Ovary (tissue), 3 donors: ENCODE data around the gene ITGB2.

ENCODE experiments used
- EP300 ChIP-seq: sonication (generic); formaldehyde crosslinking; IDR thresholded peaks from one replicate; pipeline ENCODE4 v1.6.1; 2017; ENCODE audit warnings: antibody characterized with exemption
- POLR2A ChIP-seq: fragments of 450-650 bp; IDR thresholded peaks from one replicate; pipeline ENCODE4 v1.6.1; 2017; ENCODE audit warnings: antibody characterized with exemption, mild to moderate bottlenecking, moderate library complexity
- TF ChIP-seq, protein P1 (sequence below), 3 donors: fragments of 450-650 bp in 2 of 3; fragments of 200-600 bp in 1 of 3; IDR thresholded peaks; one replicate each; pipeline versions ENCODE4 v1.5.1 to v1.8.0; 2016 to 2022; ENCODE audit warnings: antibody characterized with exemption in 3 of 3, mild to moderate bottlenecking in 1 of 3
- donor health status: DM: no; HTN: no; CAD: no.

DNA sequence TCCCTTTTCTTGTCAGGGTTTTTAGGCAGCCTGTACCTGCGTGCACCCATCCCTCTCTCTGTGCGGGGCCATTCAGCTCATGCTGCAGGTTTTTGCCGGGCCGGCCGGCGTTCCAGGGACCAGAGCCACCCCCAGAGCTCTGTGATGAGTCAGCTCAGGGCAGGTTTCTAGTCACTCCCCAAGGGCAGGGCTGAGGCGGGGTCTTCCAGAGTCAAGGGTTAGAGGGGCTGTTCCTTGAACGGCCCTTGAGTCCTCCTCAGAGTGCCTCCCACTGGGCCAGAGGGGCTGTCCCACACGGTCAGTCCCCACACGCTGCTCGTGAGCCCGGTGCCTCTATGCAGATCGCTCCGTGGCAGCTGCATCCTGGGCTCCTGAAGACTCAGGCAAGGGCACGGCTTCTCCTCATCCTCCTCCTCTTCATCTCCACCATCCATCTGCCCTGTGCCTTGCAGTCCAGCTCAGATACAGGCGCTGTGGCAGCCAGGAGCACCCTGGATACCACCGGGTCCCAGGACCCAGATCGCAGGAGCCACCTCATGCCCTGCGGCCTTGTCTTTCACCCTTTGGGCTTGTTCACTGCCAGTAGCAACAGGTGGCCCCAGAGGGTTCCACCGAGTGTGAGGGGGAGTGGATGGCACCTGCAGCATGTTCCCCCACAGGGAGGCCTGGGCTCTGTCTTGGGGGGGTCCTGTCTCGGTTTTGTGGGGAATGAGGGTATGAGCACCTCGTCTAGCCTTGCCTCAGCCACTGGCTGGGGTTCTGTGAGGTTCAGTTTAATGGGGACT lies 36.5 kb upstream of the ITGB2 start:
- TF ChIP-seq, protein P1, sequence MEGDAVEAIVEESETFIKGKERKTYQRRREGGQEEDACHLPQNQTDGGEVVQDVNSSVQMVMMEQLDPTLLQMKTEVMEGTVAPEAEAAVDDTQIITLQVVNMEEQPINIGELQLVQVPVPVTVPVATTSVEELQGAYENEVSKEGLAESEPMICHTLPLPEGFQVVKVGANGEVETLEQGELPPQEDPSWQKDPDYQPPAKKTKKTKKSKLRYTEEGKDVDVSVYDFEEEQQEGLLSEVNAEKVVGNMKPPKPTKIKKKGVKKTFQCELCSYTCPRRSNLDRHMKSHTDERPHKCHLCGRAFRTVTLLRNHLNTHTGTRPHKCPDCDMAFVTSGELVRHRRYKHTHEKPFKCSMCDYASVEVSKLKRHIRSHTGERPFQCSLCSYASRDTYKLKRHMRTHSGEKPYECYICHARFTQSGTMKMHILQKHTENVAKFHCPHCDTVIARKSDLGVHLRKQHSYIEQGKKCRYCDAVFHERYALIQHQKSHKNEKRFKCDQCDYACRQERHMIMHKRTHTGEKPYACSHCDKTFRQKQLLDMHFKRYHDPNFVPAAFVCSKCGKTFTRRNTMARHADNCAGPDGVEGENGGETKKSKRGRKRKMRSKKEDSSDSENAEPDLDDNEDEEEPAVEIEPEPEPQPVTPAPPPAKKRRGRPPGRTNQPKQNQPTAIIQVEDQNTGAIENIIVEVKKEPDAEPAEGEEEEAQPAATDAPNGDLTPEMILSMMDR (IDR thresholded peaks at IDR 0.05), result no peak
- TF ChIP-seq POLR2A, result no peak
- no peak for TF ChIP-seq EP300
